ENCODE data around the gene C20orf144.
"Not testable (repeated sequence)": the region's sequence is repeated elsewhere in the genome, so short reads cannot be mapped to it uniquely, and the experiment has no call there.

C20orf144 gene

GRCh38 chr20:33693741-33694638, 31.9 kb downstream of the C20orf144 start:
- no peak for DNase-seq (ENCODE audit: low read depth in 2 of 2)

GRCh38 chr20:33694639-33695012, 32.5 kb downstream of the C20orf144 start:
- DNase-seq (ENCODE audit: low read depth in 2 of 2): no peak

GRCh38 chr20:33696448-33696847, 34.3 kb downstream of the C20orf144 start:
- DNase-seq (ENCODE audit: low read depth in 2 of 2): no peak

GRCh38 chr20:33697129-33697528, 35.0 kb downstream of the C20orf144 start:
- DNase-seq (ENCODE audit: low read depth in 2 of 2): no peak

- not testable (repeated sequence) for DNase-seq (ENCODE audit: low read depth in 2 of 2)
These were observed 36.8 kb downstream of the C20orf144 start for GRCh38 chr20:33698966-33699365.

- not testable (repeated sequence) for DNase-seq (ENCODE audit: low read depth in 2 of 2)
These were observed 38.7 kb downstream of the C20orf144 start for GRCh38 chr20:33700696-33701441.

- DNase-seq (ENCODE audit: low read depth in 2 of 2): no peak
These were observed 39.7 kb downstream of the C20orf144 start for GRCh38 chr20:33701629-33702450.

- DNase-seq (ENCODE audit: low read depth in 2 of 2): no peak
These were observed 40.7 kb downstream of the C20orf144 start for GRCh38 chr20:33702861-33703260.

- DNase-seq (ENCODE audit: low read depth in 2 of 2): no peak
These were observed 41.5 kb downstream of the C20orf144 start for GRCh38 chr20:33703498-33704137.

GRCh38 chr20:33704197-33704924, 42.2 kb downstream of the C20orf144 start:
- DNase-seq (ENCODE audit: low read depth in 2 of 2): no peak

GRCh38 chr20:33707668-33708067, 45.5 kb downstream of the C20orf144 start:
- DNase-seq (ENCODE audit: low read depth in 2 of 2): no peak

GRCh38 chr20:33709398-33709797, 47.3 kb downstream of the C20orf144 start:
- DNase-seq (ENCODE audit: low read depth in 2 of 2): no peak

- no peak for DNase-seq (ENCODE audit: low read depth in 2 of 2)
These were observed 47.9 kb downstream of the C20orf144 start for GRCh38 chr20:33709905-33710541.

GRCh38 chr20:33710681-33711445, 48.7 kb downstream of the C20orf144 start:
- no peak for DNase-seq (ENCODE audit: low read depth in 2 of 2)

GRCh38 chr20:33711446-33711738, 49.3 kb downstream of the C20orf144 start:
- DNase-seq (ENCODE audit: low read depth in 2 of 2): no peak
